Measurements from ENCODE around the gene ASTN2.

DNA sequence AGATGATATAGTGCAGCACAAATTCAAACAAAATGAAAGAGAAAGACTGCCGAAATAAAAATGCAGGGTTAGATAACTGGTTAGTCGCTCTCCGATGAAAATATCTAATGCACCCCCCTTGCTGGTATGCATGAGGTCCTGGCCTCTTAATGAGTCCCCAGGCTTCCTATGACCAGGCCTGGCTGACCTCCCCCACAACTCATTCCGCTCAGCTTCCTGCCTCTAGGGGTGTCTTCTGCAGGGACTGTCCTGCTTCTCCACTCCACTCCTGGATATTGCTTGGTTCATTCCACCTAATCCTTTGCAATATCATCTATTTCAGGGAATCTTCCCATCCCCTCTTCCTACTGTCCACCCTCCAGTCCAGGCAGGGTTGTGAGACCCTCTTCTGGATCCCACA lies 341.8 kb downstream of the ASTN2 start:
- TF ChIP-seq EZH2 (IDR thresholded peaks at IDR 0.05; ENCODE audit: insufficient read depth, poor library complexity, severe bottlenecking) (no peak), EZH2phosphoT487 (IDR thresholded peaks at IDR 0.05; ENCODE audit: insufficient read depth, low read depth) (no peak)

Data from GM23248 (cell line).